ENCODE measurements around the gene ARL4A. TPM values are rescaled to one million over a fixed set of nuclear protein-coding genes. Genes with fewer than 3 reads are reported as not detected.
A peak's percentile ranks its signal among the peaks of the same experiment; 100 is the strongest.

ARL4A gene
- total and polyA plus RNA-seq, 9 of the 15 experiments (the other 6 are each of a cell fraction or from before 2014, with no cell fraction given), result 118 to 688 (median 172) TPM

DNA sequence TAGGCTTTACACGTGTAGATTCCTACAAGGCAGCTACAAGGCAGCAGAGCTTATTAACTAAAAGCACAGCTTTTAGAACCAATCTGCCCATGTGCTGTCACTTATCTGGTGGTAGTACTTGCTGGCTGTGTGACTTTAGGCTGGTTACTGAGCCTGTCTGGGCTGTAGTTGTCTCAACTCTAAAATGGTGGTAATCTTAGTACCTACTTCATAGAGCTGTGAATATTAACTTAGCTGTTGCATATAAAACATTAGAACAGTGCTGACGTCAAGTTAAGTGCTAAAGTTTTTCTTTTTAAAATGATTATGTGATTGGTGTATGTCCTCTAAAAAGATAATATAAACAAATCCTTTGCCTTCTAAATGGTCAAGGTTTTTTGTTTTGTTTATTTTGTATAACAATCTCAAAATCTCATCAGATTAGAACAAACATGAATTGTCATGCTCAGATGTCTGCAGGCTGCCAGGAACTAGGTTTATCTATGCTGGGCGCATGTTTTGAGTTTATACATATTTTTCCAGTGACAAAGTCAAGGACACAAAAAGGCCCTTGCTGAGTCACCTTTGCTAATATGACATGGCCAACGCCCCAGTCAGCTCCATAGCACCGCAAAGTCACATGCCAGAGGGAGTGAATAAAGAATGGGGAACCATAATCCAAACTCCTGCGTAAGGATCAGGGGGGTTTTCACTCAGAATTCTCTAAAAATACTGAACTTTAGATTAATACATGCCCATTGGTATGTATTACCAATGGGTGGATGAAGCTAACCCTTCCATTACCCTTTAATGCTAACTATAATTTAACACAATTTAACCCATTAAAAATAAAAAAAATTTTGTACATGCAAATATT, 39.8 kb upstream of the ARL4A start (continued):
- TF ChIP-seq CBX3 (IDR thresholded peaks at IDR 0.05; ENCODE audit: borderline replicate concordance in 1 of 2, low read length in 2 of 2) (peak in 1 of 2 experiments; percentile 17; a peak in 1 of 3 replicates), STAT5A (IDR thresholded peaks at IDR 0.05; ENCODE audit: borderline replicate concordance, low read length) (peak; percentile 51; the same call in 1 of the 2 replicates), TCF3 (CRISPR knock-in tag; IDR thresholded peaks at IDR 0.05) (peak; percentile 64; the same call in 1 of the 2 replicates)
- TF ChIP-seq, protein P1, sequence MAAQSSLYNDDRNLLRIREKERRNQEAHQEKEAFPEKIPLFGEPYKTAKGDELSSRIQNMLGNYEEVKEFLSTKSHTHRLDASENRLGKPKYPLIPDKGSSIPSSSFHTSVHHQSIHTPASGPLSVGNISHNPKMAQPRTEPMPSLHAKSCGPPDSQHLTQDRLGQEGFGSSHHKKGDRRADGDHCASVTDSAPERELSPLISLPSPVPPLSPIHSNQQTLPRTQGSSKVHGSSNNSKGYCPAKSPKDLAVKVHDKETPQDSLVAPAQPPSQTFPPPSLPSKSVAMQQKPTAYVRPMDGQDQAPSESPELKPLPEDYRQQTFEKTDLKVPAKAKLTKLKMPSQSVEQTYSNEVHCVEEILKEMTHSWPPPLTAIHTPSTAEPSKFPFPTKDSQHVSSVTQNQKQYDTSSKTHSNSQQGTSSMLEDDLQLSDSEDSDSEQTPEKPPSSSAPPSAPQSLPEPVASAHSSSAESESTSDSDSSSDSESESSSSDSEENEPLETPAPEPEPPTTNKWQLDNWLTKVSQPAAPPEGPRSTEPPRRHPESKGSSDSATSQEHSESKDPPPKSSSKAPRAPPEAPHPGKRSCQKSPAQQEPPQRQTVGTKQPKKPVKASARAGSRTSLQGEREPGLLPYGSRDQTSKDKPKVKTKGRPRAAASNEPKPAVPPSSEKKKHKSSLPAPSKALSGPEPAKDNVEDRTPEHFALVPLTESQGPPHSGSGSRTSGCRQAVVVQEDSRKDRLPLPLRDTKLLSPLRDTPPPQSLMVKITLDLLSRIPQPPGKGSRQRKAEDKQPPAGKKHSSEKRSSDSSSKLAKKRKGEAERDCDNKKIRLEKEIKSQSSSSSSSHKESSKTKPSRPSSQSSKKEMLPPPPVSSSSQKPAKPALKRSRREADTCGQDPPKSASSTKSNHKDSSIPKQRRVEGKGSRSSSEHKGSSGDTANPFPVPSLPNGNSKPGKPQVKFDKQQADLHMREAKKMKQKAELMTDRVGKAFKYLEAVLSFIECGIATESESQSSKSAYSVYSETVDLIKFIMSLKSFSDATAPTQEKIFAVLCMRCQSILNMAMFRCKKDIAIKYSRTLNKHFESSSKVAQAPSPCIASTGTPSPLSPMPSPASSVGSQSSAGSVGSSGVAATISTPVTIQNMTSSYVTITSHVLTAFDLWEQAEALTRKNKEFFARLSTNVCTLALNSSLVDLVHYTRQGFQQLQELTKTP (IDR thresholded peaks at IDR 0.05; ENCODE audit: low read depth in 1 of 2, partially characterized antibody in 2 of 2), result peak; percentile 25 to 51
